CD4-positive, alpha-beta T cell treated with Interleukin-17A for 1 hour (primary cell): Measurements from ENCODE around the gene HIRA.

Experiments used
- DNase-seq: peaks from one replicate; pipeline ENCODE4 v3.0.0-alpha.2; 2020

HIRA gene

GRCh38 chr22:19431649-19432132, at the start of gene HIRA:
Gene HIRA (minus strand): TSS chr22:19431733. CDS start chr22:19431476, 257 bp downstream.
- peak; percentile 88 for DNase-seq

- DNase-seq: no peak
These were observed 49.3 kb upstream of the HIRA start for GRCh38 chr22:19480789-19481188.

GRCh38 chr22:19480173-19480568, 48.6 kb upstream of the HIRA start:
- DNase-seq: no peak

- DNase-seq: peak; percentile 98
These were observed 48.0 kb upstream of the HIRA start, which contains the start of gene CDC45 for GRCh38 chr22:19479355-19480172. Gene CDC45 (plus strand): TSS chr22:19479920. CDS start chr22:19479969, 49 bp downstream.

- DNase-seq: peak; percentile 87
These were observed 47.4 kb upstream of the HIRA start, which contains the start of gene UFD1 for GRCh38 chr22:19478901-19479354. Gene UFD1 (minus strand): TSS chr22:19479193. CDS start chr22:19479085, 108 bp downstream.

- DNase-seq: peak; percentile 24
These were observed 46.7 kb upstream of the HIRA start for GRCh38 chr22:19478045-19478900.

- DNase-seq: peak; percentile 28
These were observed 46.0 kb upstream of the HIRA start for GRCh38 chr22:19477321-19478044.

GRCh38 chr22:19476023-19476422, 44.5 kb upstream of the HIRA start:
- no peak for DNase-seq

GRCh38 chr22:19473578-19473977, 42.0 kb upstream of the HIRA start:
- DNase-seq: no peak

GRCh38 chr22:19472233-19472632, 40.7 kb upstream of the HIRA start:
- no peak for DNase-seq

- no peak for DNase-seq
These were observed 40.0 kb upstream of the HIRA start for GRCh38 chr22:19471572-19471971.

GRCh38 chr22:19470010-19470409, 38.5 kb upstream of the HIRA start:
- DNase-seq: no peak

GRCh38 chr22:19469421-19469820, 37.9 kb upstream of the HIRA start:
- DNase-seq: no peak

- DNase-seq: no peak
These were observed 36.4 kb upstream of the HIRA start for GRCh38 chr22:19467912-19468311.

GRCh38 chr22:19466848-19467752, 35.6 kb upstream of the HIRA start:
- DNase-seq: no peak

GRCh38 chr22:19466126-19466716, 34.7 kb upstream of the HIRA start:
- no peak for DNase-seq

- DNase-seq: no peak
These were observed 33.4 kb upstream of the HIRA start for GRCh38 chr22:19464975-19465374.

GRCh38 chr22:19464546-19464945, 33.0 kb upstream of the HIRA start:
- DNase-seq: no peak

GRCh38 chr22:19463491-19464469, 32.2 kb upstream of the HIRA start:
- DNase-seq: no peak

GRCh38 chr22:19463008-19463407, 31.5 kb upstream of the HIRA start:
- no peak for DNase-seq
